Inflammatory macrophage (primary cell): Measurements from ENCODE around the gene PHEX.

Source experiments
- DNase-seq, 2 donors: peaks; one replicate each; pipeline ENCODE4 v3.0.0-alpha.2; 2020 to 2022

Gene PHEX

DNA sequence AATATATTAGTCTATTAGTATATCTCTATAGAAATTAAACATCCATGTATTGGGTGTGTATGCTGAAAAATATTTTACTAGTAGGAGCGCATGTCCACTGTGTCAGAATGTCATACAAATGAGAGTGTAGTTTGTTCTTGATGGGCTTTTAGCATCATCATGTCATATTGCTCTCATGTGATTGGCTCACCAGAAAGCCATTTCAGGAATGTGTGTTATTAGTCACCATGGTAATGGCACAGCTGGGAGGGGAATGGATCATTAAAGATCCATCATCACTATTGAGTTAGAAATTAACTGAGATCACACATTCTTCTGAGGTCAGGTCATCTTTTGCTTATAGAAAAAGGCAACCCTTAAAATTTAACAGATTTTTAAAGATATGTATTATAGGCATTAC is 77.3 kb downstream of the PHEX start:
- DNase-seq: no peak

DNA sequence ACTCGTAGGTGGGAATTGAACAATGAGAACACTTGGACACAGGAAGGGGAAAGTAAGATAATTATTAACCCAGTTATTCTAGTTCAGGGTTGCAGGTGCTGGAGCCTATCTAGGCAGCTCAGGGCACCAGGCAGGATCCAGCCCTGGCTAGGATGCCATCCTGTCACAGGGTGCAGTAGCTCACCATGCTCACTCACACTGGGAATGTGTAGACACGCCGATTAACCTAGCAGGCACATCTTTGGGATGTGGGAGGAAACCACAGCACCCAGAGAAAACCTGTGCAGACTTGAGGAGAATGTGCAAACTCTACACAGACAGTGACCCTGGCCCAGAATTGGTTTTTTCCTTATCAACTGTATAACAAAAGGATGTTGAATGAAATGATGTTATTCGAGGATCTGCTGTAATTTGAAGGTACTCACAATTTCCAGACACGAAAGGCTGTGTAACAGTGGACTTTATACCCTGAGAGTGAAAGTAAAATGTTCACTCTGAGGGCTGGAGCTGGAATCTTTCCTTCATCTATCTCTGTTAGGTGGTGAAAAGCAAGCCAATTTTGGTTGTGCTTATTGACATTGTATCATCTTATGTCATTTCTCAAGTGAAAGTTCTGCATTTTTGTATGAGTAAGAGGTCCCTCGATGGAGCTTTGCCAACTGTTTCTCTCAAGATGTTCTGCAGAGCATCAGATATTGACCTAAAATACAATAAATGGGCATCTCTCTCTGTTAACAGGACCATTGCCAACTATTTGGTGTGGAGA is 78.8 kb downstream of the PHEX start:
- DNase-seq: no peak

DNA sequence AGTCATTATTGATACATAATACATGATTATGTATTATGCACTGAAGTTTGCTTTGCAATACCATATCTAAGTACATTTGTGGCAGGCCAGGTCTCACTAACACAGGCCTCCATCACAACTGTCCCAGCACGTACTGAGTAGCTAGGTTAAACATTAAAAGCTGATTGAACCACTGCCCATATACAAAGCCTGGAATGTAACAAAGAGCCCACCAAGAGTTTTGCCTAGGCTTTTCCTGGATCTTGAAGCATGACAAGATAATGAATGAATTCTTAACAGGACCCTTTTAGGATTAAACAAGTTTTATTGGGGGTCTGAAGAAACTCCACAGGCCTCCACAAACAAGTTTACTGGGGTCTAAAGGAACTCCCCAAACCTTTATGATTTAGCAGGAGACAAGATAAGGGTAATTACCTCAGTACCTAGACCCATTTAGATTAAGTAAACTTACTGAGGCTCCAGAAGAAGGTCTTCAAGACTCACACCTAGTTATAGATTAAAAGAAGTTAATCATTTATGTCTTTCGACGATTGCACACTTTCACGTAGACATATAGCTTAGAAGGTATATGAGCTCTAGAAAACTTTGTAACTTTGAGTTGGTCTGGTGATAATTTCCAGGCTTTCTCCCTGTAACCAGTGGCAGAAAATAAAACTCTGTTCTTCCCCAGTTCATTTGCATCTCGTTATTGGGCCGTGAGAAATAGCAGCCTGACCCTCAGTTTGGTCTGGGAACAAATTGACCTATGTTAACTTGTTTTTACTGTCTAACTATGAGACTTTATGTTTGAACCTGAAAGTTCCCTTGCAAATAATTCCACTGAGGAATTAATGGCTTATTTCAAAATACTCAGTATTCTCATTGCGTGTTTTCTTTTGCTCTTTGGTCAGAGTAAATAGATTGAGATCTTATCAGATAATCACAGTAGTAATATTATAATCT is 84.8 kb downstream of the PHEX start:
- DNase-seq: no peak

GRCh38 chrX:22117633-22118032 is 85.5 kb downstream of the PHEX start:
- no peak for DNase-seq

GRCh38 chrX:22118161-22118830 is 86.2 kb downstream of the PHEX start:
- DNase-seq: no peak

GRCh38 chrX:22121161-22121560 is 89.0 kb downstream of the PHEX start:
- DNase-seq: no peak

- DNase-seq: no peak
Measured at GRCh38 chrX:22122510-22122909, 90.4 kb downstream of the PHEX start.

DNA sequence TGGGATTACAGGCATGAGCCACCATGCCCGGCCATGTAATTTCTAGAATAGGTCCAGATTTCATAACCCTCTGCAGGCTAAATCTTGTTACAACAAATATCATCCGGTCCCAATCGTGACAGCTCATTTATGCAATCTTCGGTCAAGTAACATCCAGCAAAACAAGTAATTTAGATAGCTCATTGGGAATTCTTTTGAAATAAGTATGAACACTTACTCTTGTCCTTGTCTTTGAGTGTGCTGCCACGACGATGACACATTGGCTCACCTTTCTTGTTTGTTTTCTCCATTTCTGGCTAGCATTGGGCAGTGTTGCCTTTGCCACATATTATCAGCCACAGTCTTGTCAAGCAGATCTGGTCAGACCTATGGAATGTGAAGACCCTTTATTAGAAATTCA is 92.0 kb downstream of the PHEX start:
- no peak for DNase-seq

- DNase-seq: no peak
Measured at GRCh38 chrX:22125481-22125880, 93.4 kb downstream of the PHEX start.

- DNase-seq: no peak
Measured at GRCh38 chrX:22126327-22126726, 94.2 kb downstream of the PHEX start.

GRCh38 chrX:22128961-22129360 is 96.8 kb downstream of the PHEX start:
- DNase-seq: no peak

DNA sequence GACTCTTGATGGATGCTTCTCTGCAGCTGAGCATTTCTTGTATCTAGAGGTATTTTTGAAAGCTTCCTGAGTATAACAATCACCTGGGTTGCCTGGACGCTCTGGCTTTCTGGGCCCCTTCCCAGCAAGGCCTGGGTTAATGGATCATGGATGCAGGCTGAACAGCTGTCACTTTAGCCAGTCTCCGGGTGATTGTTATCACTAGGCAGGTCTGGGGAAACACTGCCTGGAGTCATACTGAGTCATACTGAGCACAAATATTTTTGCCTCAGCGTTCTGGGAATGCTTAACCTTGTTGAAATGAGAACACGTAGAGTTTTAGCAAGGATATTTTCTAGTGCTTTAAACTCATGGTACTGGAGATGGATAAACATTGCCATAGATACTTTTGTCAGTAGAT is 102.6 kb downstream of the PHEX start:
- DNase-seq: no peak

GRCh38 chrX:22135171-22135711 is 103.1 kb downstream of the PHEX start:
- DNase-seq: no peak

DNA sequence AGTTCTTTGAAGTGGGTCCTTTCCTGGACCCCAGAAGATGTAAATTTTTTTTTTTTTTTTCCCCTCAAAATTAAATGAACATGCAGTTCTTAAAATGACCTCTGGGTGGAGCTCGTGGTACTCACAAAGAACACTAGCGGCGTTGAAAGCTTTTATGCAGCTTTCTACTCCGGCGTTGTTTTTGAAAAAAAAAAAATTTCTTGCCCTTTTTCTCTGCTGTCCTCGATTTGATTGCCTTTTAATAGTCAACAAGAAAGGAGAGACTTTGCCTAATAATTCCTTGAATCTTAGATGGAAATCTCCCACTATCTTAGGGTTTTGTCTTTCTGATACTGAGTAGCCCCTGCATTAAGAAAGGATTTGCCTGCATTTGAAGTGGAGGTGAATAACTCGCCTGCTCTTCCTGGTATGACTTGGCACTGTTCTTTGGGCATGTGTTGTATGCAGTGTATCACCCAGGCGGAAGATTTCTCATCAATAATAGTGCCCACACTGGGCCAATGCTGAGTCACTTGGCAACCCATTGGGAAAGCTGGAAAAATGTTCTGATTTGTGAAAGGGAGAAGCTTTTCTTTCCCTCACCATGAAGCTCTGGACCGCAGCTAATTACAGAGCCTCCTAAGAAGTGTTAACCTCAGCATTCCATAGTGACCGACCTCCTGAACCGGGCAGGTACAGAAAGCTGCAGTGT is 104.0 kb downstream of the PHEX start:
- peak; percentile 11 to 19 for DNase-seq

GRCh38 chrX:22136711-22137110 is 104.6 kb downstream of the PHEX start:
- no peak for DNase-seq

DNA sequence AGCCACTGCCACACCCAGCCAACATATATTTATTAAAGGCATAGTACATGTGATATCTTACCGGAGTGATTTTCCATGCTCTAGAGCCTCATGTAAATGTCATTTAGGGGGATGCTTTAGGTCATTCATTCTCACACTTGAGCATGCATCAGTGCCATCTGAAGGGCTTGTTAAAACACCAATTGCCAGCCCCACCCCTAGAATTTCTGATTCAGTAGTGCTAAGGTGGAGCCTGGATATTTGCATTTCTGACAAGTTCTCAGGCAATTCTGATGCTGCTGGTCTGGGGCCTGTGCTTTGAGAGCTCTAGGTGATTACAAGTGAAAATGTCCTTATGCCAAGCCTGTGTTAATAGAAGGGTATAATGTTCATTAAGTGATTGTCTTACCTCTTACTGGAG is 107.7 kb downstream of the PHEX start:
- DNase-seq: no peak

- no peak for DNase-seq
Measured at GRCh38 chrX:22141047-22141730, 109.1 kb downstream of the PHEX start.

DNA sequence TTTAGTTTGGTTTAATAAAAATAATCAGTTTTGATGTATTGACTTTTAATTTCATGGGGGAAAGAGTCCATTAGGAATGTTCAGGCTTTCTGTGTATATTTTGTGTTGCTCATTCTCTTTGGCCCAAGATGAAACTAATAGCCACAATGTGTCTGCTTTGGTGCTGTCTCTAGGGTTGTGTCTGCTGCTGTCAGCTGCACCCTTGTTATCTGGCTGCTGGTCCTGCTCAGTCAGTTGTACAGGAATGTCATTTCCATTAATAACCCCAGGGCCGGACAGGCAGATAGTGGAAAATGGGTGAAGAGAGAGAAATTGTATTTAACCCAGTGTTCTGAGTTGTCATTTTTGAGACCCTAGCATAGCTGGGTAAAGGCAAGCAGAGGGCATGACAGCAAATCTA is 115.1 kb downstream of the PHEX start:
- DNase-seq: no peak

DNA sequence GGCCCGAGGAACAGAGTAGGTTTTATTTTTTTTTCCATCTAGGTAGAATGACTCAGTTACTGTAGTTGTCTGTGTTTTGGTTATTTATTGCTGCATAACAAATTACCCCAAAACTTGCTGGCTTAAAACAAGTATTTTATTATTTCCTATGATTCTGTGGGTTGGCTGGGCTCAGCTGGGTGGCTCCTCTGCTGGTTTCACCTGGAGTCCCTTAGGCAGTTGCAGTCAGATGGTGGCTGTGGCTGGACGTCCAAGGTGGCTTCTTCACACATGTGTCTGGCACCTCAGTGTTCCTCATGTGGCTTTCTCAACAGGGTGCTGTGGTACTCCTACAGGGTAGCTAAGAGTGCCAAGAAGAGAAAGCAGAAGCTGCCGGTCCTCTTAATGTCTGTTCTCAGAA is 115.8 kb downstream of the PHEX start:
- no peak for DNase-seq

DNA sequence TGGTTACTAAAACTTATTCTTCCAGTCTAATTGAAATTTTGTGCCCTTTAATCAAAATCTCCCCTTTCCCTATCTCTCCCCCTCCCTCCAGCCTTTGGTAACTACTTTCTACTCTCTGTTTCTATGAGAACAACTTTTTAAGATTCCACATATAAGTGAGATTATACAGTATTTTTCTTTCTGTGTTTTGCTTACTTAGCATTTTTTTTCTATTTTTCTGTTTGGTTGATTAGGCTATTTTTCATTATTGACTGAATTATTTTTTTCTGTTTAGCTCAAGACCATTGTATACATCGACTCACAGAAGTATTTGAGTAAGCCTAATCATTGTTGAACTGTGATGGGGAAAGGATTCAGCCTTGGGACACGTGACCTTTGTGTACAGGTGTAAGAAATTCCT is 116.4 kb downstream of the PHEX start:
- DNase-seq: no peak

DNA sequence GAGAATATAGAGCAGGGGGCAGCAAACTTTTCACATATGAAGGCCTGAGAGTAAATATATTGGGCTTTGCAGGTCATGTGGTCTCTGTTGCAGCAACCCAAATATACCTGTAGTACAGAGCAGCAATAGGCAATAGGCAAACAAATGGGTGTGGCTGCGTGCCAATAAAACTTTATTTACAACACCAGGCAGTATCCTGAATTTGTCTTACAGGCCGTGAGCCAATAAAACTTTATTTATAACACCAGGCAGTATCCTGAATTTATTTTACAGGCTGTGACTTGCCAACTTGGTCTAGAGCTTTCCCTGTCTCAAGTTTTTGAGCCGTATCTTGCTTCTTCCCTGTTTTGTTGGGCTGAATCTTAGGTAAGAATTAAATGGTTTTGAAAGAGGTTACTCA is 118.2 kb downstream of the PHEX start:
- no peak for DNase-seq

DNA sequence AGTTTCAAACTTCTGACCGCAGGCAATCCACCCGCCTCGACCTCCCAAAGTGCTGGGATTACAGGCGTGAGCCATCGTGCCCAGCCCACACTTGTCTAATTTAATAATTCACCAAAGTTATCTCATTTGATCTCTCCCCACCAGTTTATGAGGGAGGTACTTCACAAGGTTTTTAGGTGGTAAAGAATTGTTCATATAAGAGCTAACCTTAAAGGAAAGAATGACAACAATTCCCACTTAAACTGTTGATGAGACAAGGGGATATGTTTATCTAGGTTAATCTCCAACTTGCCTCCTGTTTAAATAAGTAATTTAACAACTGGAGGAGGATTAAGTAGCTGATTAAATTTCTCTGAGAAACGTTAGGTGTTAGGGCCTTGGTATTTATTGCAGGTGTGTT is 123.0 kb downstream of the PHEX start:
- DNase-seq: no peak
